ENCODE measurements around the gene MROH8. TPM values are rescaled to one million over a fixed set of nuclear protein-coding genes. Genes with fewer than 3 reads are reported as not detected.

The MROH8 gene
- total and polyA plus RNA-seq, 2 donors from 2014 or later = 2.4 to 4.4 TPM

DNA sequence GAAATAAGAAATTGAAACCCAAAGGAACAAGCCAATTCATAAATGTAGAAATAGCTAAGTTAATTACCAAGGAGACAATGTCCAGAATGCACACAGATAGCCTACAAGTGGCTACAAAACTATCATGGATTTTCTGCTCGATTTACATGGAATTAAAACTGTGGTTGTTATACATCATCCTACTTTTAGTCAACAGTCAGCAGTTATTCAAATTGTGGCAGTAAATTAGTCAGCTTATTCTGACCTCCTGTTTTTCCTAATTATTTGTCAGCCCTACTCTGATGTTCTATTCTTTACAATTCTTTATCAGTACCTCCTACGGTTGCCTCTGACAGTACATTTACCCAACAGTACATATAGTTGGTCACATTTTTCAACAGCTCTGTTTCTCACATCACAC, 113.2 kb downstream of the MROH8 start:
- Histone ChIP-seq H3K27ac (ENCODE audit: low read depth in 2 of 2, low read length in 2 of 2) (no peak overlapping the region), H3K9ac (ENCODE audit: low read length in 3 of 3) (no peak overlapping the region), H3K4me1 (ENCODE audit: control insufficient read depth in 2 of 3, insufficient read depth in 2 of 3, low read depth in 1 of 3, low read length in 3 of 3) (no peaks in the 10 kb centered on the region), H3K4me3 (ENCODE audit: low read length in 3 of 3) (no peak overlapping the region), H3K9me3 (ENCODE audit: control insufficient read depth in 2 of 3, insufficient read depth in 1 of 3, low read length in 3 of 3) (no peaks in the 10 kb centered on the region), H3K27me3 (ENCODE audit: control insufficient read depth, insufficient read depth, low read length) (no peaks in the 10 kb centered on the region), H3K36me3 (ENCODE audit: control insufficient read depth in 2 of 3, insufficient read depth in 3 of 3, low read length in 3 of 3) (peaks cover 0 to 4% (median 0%) of the 10 kb centered on the region in 3 donors)
- DNase-seq (no peak), FAIRE-seq (no peak)
- intact Hi-C loops (cut with DNase I) = no loop called here
- no peak for TF ChIP-seq CTCF (IDR thresholded peaks at IDR 0.05; ENCODE audit: borderline replicate concordance, extremely low read depth, insufficient read depth)

DNA sequence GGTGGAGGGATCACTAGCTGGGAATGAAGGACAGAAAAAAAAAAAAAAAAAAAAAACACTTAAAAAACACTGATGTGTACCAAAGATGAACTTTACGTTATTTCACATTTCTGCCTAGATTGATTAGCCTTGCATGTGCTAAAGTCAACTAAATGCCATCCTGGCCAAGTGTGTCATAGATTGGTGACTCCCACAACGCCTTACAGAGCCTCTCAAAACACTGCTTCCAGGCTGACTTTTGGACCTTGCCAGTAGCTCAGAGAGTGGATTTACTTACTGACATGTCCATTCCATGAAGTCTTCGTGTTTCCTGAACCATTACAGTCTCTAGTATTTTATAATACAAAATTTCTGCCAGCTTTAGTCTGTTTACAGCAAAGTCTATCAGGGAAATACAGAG, 124.1 kb downstream of the MROH8 start:
- Histone ChIP-seq H3K4me3 (ENCODE audit: low read length in 3 of 3) (no peak overlapping the region), H3K36me3 (ENCODE audit: control insufficient read depth in 2 of 3, insufficient read depth in 3 of 3, low read length in 3 of 3) (peaks cover 0 to 7% (median 0%) of the 10 kb centered on the region in 3 donors), H3K27ac (ENCODE audit: low read depth in 2 of 2, low read length in 2 of 2) (no peak overlapping the region), H3K27me3 (ENCODE audit: control insufficient read depth, insufficient read depth, low read length) (no peaks in the 10 kb centered on the region), H3K9ac (ENCODE audit: low read length in 3 of 3) (no peak overlapping the region), H3K9me3 (ENCODE audit: control insufficient read depth in 2 of 3, insufficient read depth in 1 of 3, low read length in 3 of 3) (no peaks in the 10 kb centered on the region), H3K4me1 (ENCODE audit: control insufficient read depth in 2 of 3, insufficient read depth in 2 of 3, low read depth in 1 of 3, low read length in 3 of 3) (no peaks in the 10 kb centered on the region)
- no peak for FAIRE-seq
- peak in 1 of 5 donors; percentile 6 for DNase-seq
- TF ChIP-seq CTCF (IDR thresholded peaks at IDR 0.05; ENCODE audit: borderline replicate concordance, extremely low read depth, insufficient read depth) = no peak
- intact Hi-C loops (cut with DNase I) = no loop called here

GRCh38 chr20:37053230-37053950, 126.0 kb downstream of the MROH8 start:
- no peak for TF ChIP-seq CTCF (IDR thresholded peaks at IDR 0.05; ENCODE audit: borderline replicate concordance, extremely low read depth, insufficient read depth)
- H3K4me3 ChIP-seq (ENCODE audit: low read length in 3 of 3) = no peak overlapping the region
- no peaks in the 10 kb centered on the region for H3K9me3 ChIP-seq (ENCODE audit: control insufficient read depth in 2 of 3, insufficient read depth in 1 of 3, low read length in 3 of 3)
- peaks cover 0 to 3% (median 0%) of the 10 kb centered on the region in 3 donors for H3K36me3 ChIP-seq (ENCODE audit: control insufficient read depth in 2 of 3, insufficient read depth in 3 of 3, low read length in 3 of 3)
- H3K27ac ChIP-seq (ENCODE audit: low read depth in 2 of 2, low read length in 2 of 2) = no peak overlapping the region
- no peak for FAIRE-seq
- DNase-seq = no peak
- no peaks in the 10 kb centered on the region for H3K4me1 ChIP-seq (ENCODE audit: control insufficient read depth in 2 of 3, insufficient read depth in 2 of 3, low read depth in 1 of 3, low read length in 3 of 3)
- no peaks in the 10 kb centered on the region for H3K27me3 ChIP-seq (ENCODE audit: control insufficient read depth, insufficient read depth, low read length)
- intact Hi-C loops (cut with DNase I) = no loop called here
- H3K9ac ChIP-seq (ENCODE audit: low read length in 3 of 3) = no peak overlapping the region

Other genes with a start within 250 kb of the MROH8 start
- 94.1 TPM for gene SAMHD1, start 227.8 kb downstream of the MROH8 start, total RNA-seq
- gene SAMHD1, start 227.8 kb downstream of the MROH8 start, polyA plus RNA-seq (ENCODE audit: insufficient read depth, low read depth, low replicate concordance) = 13.7 TPM
- 6.5 TPM for gene RBL1, start 83.6 kb downstream of the MROH8 start, total RNA-seq
- gene RBL1, start 83.6 kb downstream of the MROH8 start, polyA plus RNA-seq (ENCODE audit: insufficient read depth, low read depth, low replicate concordance) = 1.3 TPM
- 175 TPM for gene RPN2, start 218 bp downstream of the MROH8 start, total RNA-seq
- gene RPN2, start 218 bp downstream of the MROH8 start, polyA plus RNA-seq (ENCODE audit: insufficient read depth, low read depth, low replicate concordance) = 207 TPM
- not detected for gene GHRH, start 82.3 kb upstream of the MROH8 start, total RNA-seq
- gene GHRH, start 82.3 kb upstream of the MROH8 start, polyA plus RNA-seq (ENCODE audit: insufficient read depth, low read depth, low replicate concordance) = not detected
- gene MANBAL, start 110.1 kb upstream of the MROH8 start, total RNA-seq = 45.7 TPM
- 93.3 TPM for gene MANBAL, start 110.1 kb upstream of the MROH8 start, polyA plus RNA-seq (ENCODE audit: insufficient read depth, low read depth, low replicate concordance)
- gene SRC, start 166.6 kb upstream of the MROH8 start, total RNA-seq = 70.0 TPM
- 28.5 TPM for gene SRC, start 166.6 kb upstream of the MROH8 start, polyA plus RNA-seq (ENCODE audit: insufficient read depth, low read depth, low replicate concordance)

Data from kidney (tissue), 14 donors.